Measurements from ENCODE around the gene PSMD2. TPM values are rescaled to one million over a fixed set of nuclear protein-coding genes. Genes with fewer than 3 reads are reported as not detected.

The PSMD2 gene
- total RNA-seq, 2 donors from 2014 or later, result 213 to 259 TPM

GRCh38 chr3:184344579-184345316, 45.7 kb downstream of the PSMD2 start:
- no peak for DNase-seq (ENCODE audit: low spot score)
- H3K27me3 ChIP-seq, result no peaks in the 10 kb centered on the region
- TF ChIP-seq CTCF (IDR thresholded peaks at IDR 0.05), result no peak
- no peaks in the 10 kb centered on the region for H3K9me3 ChIP-seq
- peaks cover 0 to 15% of the 10 kb centered on the region in 2 donors for H3K4me1 ChIP-seq
- no peak overlapping the region for H3K4me3 ChIP-seq
- peak overlapping the region; percentile 33 to 57 for H3K27ac ChIP-seq
- peaks cover 39% of the 10 kb centered on the region for H3K36me3 ChIP-seq

DNA sequence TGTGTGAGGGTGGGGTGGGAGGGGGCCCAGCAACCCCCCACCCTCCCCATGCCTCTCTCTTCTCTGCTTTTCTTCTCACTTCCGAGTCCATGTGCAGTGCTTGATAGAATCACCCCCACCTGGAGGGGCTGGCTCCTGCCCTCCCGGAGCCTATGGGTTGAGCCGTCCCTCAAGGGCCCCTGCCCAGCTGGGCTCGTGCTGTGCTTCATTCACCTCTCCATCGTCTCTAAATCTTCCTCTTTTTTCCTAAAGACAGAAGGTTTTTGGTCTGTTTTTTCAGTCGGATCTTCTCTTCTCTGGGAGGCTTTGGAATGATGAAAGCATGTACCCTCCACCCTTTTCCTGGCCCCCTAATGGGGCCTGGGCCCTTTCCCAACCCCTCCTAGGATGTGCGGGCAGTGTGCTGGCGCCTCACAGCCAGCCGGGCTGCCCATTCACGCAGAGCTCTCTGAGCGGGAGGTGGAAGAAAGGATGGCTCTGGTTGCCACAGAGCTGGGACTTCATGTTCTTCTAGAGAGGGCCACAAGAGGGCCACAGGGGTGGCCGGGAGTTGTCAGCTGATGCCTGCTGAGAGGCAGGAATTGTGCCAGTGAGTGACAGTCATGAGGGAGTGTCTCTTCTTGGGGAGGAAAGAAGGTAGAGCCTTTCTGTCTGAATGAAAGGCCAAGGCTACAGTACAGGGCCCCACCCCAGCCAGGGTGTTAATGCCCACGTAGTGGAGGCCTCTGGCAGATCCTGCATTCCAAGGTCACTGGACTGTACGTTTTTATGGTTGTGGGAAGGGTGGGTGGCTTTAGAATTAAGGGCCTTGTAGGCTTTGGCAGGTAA, 46.5 kb downstream of the PSMD2 start:
- DNase-seq (ENCODE audit: low spot score), result peak; percentile 75
- Histone ChIP-seq H3K9me3 (no peaks in the 10 kb centered on the region), H3K4me1 (peaks cover 0 to 13% of the 10 kb centered on the region in 2 donors), H3K27me3 (no peaks in the 10 kb centered on the region), H3K27ac (peak overlapping the region; percentile 53 to 57), H3K4me3 (no peak overlapping the region), H3K36me3 (peaks cover 39% of the 10 kb centered on the region)
- TF ChIP-seq CTCF (IDR thresholded peaks at IDR 0.05), result peak in 1 of 2 donors; percentile 46

DNA sequence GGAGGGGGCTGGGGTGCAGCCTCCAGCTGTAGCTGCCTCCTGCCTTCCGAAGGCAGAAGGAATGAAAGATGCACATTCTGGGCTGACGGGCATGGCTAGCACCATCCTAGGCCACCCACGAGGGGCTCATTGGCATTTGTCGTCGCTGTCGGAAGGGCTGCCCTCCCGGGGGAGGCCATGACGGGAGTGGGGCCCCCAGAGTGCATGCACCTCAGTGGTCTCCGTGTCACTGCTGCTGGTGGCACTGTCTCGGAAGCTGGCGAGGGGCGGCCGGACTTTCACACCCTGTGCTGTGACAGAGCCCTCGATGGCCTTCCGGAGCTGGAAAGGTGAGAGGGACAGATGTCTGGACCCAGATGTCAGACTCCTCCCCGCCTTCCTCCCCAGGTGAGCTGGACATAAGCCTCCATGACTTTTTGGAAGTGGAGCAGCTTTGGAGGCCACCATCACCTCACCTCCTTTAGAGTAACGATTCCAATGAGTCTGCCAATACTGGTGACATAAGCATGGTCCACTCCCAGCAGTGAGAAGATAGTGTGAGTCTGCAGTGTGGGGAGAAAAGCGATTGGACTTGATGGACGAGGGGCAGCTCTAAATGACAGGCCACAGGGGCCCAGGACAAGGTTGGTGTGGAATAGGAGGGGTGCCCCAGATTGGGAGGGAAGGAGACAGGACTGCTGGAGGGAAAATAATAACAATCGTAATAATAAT, 47.6 kb downstream of the PSMD2 start:
- Histone ChIP-seq H3K9me3 (no peaks in the 10 kb centered on the region), H3K4me3 (no peak overlapping the region), H3K36me3 (peaks cover 35% of the 10 kb centered on the region), H3K4me1 (peaks cover 0 to 13% of the 10 kb centered on the region in 2 donors), H3K27ac (peak overlapping the region; percentile 53 to 57), H3K27me3 (no peaks in the 10 kb centered on the region)
- no peak for TF ChIP-seq CTCF (IDR thresholded peaks at IDR 0.05)
- DNase-seq (ENCODE audit: low spot score), result no peak

DNA sequence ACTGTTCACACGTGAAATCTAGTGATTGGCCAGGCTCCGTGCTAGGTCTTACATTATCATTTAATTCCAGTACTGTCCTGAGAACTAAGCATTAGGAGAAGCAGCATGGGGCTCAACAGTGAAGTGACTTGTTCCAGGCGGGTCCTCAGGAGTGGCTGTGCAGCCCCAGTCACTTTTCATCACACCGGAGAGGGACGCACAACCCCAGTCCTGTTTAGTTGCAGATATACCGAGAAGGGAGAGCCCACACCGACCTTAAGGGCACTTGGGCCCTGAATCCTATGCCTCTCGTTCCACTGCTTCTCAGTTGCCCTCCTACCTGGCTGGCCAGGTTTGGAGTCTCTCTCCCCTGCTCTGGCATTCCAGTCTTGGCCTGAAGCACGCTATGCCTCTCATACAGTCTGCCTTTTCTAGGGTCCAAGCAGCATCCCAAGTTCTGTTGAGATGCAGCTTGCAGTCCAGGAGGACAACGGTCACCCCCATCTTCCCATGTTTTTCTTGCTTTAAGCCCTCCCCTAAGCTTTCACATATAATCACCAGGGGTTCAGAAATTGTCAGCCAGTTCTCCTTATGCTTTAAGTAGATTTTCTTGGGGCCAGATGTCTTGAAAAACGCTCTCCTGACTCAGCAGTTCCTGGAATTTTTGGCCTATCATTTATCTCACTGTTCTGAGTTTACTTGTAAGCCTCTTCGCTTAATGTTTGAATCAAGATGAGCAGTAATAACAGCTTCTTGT, 48.4 kb downstream of the PSMD2 start:
- peaks cover 27% of the 10 kb centered on the region for H3K36me3 ChIP-seq

More for the DNA sequence above, 48.4 kb downstream of the PSMD2 start:
- H3K4me1 ChIP-seq, result peaks cover 0 to 13% of the 10 kb centered on the region in 2 donors
- no peaks in the 10 kb centered on the region for H3K27me3 ChIP-seq
- no peaks in the 10 kb centered on the region for H3K9me3 ChIP-seq
- no peak overlapping the region for H3K4me3 ChIP-seq
- no peak for TF ChIP-seq CTCF (IDR thresholded peaks at IDR 0.05)
- no peak overlapping the region for H3K27ac ChIP-seq
- no peak for DNase-seq (ENCODE audit: low spot score)
